Stomach (tissue), 9 donors: ENCODE results near the gene LRRC15. TPM values are rescaled to one million over a fixed set of nuclear protein-coding genes. Genes with fewer than 3 reads are reported as not detected.

Source experiments
- DNase-seq, 2 donors: peaks; one replicate each; pipeline versions ENCODE4 v3.0.0 to v3.0.0-alpha.2; 2013 to 2019
- H3K27ac ChIP-seq, 5 donors: fragments of 200-600 bp in 4 of 5; sonication (generic) in 4 of 5; one replicate each; pipeline ENCODE4 v1.5.1; 2013 to 2019; ENCODE audit warnings: mild to moderate bottlenecking in 1 of 5, moderate library complexity in 1 of 5
- H3K27me3 ChIP-seq, 3 donors: fragments of 200-600 bp; sonication (generic); one replicate each; pipeline ENCODE4 v1.5.1; 2017 to 2019; ENCODE audit warnings: mixed run types in 1 of 3
- H3K36me3 ChIP-seq, 4 donors: fragments of 200-600 bp; sonication (generic); 1 replicate in 3 of 4; 2 replicates in 1 of 4; pipeline ENCODE4 v1.5.1; 2016 to 2019
- H3K4me1 ChIP-seq, 4 donors: fragments of 200-600 bp; sonication (generic); one replicate each; pipeline ENCODE4 v1.5.1; 2016 to 2019
- H3K4me3 ChIP-seq, 4 donors: fragments of 200-600 bp; sonication (generic) in 3 of 4; one replicate each; pipeline ENCODE4 v1.5.1; 2016 to 2019; ENCODE audit warnings: mild to moderate bottlenecking in 1 of 4
- H3K9me3 ChIP-seq, 4 donors: fragments of 200-600 bp; sonication (generic); one replicate each; pipeline ENCODE4 v1.5.1; 2016 to 2019
- CTCF ChIP-seq, 7 experiments: fragments of 450-650 bp in 4 of 7; fragments of 200-600 bp in 3 of 7; sonication (generic) in 3 of 7; IDR thresholded peaks; one replicate each; pipeline ENCODE4 v1.5.1; 2016 to 2019; ENCODE audit warnings: antibody characterized with exemption in 7 of 7, control low read depth in 2 of 7, mild to moderate bottlenecking in 1 of 7
- EP300 ChIP-seq: sonication (generic); formaldehyde crosslinking; IDR thresholded peaks from one replicate; pipeline ENCODE4 v1.6.1; 2017; ENCODE audit warnings: antibody characterized with exemption
- POLR2A ChIP-seq, 4 donors: fragments of 450-650 bp; IDR thresholded peaks; one replicate each; pipeline ENCODE4 v1.6.1; 2016; ENCODE audit warnings: antibody characterized with exemption in 4 of 4, control low read depth in 2 of 4, mild to moderate bottlenecking in 1 of 4, moderate library complexity in 1 of 4
- POLR2AphosphoS5 ChIP-seq, 3 donors: sonication (generic); formaldehyde crosslinking; IDR thresholded peaks; one replicate each; pipeline ENCODE4 v1.6.1; 2016; ENCODE audit warnings: antibody characterized with exemption in 3 of 3
- WGBS, 5 donors: extraction: QIAGEN DNeasy Blood & Tissue Kit in 3 of 5; methylation state at CpG; one replicate each; pipeline versions ENCODE4 v1.1.5 to v1.1.7; 2013 to 2018; 5-methylcytosine and 5-hydroxymethylcytosine counted together
- intact Hi-C: fragments of 100-400 bp; cut with DNase I; formaldehyde crosslinking; loops from one replicate; pipeline ENCODE4 v1.15.1; 2023; ENCODE audit warnings: low total_unique reads
- polyA plus RNA-seq, 3 donors: library from polyadenylated mRNA; stranded (reverse); fragments of 200-250 nt; gene quantifications; one replicate each; pipeline ENCODE4 v1.2.3, GENCODE V29; 2013
- total RNA-seq, 5 donors: library from RNA; depleted of rRNA; stranded (reverse); fragments of >200 nt; gene quantifications; one replicate each; pipeline versions ENCODE4 v1.1.0 to v1.2.3, GENCODE V29; 2014 to 2016
- donor health status: healthy with polysubstance abuse.
- donor health status: Bipolar disorder and iron deficiency.
- donor health status: healthy.

LRRC15 gene
- total and polyA plus RNA-seq, 8 donors: 0.03 to 1.7 (median 0.43) TPM; not detected in 3

DNA sequence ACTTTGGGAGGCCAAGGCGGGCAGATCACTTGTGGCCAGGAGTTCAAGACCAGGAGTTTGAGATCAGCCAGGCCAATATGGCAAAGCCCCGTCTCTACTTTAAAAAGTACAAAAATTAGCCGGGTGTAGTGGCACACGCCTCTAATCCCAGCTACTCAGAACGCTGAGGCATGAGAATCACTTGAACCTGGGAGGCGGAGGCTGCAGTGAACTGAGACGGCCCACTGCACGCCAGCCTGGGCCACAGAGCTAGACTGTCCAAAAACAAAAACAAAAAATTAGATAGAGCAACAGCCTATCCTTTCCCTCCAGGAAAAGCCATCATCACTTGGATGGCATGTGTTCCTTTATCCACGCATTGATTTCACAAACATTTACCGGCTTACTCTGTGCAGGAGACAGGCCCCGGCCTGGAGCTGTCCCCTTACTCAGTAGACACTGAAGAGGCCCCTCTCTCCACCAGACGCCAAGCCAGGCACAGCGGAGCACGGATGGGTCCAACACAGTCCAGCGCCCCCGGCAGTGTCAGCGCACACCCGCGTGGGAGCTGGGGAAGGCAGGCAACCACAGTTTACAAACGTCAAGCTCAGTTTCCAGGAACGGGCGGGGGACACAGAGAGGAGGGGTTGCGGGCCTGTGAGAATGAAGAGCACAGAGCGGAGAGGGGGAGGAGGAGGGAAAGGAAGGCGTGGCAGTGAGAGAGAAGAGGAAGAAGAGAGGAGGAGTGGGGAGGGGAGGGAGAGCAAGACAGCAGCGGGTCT is 26.4 kb upstream of the LRRC15 start:
- Histone ChIP-seq H3K27me3 (peaks cover 0 to 52% (median 15%) of the 10 kb centered on the region in 3 donors), H3K4me1 (peaks cover 13 to 25% (median 20%) of the 10 kb centered on the region in 4 donors), H3K27ac (peak overlapping the region in 3 of 5 donors; percentile 47 to 68 (median 66)), H3K9me3 (peaks cover 0 to 2% (median 0%) of the 10 kb centered on the region in 4 donors), H3K36me3 (no peaks in the 10 kb centered on the region), H3K4me3 (peak overlapping the region in 3 of 4 donors; percentile 22 to 42 (median 34))
- 57 to 72% (median 65%) methylated on average over 26 of the region's 26 CpGs for WGBS, 5 donors
- no peak for TF ChIP-seq CTCF (IDR thresholded peaks at IDR 0.05)
- TF ChIP-seq EP300: no peak
- TF ChIP-seq POLR2A (IDR thresholded peaks at IDR 0.05): no peak
- TF ChIP-seq POLR2AphosphoS5 (IDR thresholded peaks at IDR 0.05): no peak
- intact Hi-C loops: no loop called here
- DNase-seq: peak in 1 of 2 donors; percentile 86

DNA sequence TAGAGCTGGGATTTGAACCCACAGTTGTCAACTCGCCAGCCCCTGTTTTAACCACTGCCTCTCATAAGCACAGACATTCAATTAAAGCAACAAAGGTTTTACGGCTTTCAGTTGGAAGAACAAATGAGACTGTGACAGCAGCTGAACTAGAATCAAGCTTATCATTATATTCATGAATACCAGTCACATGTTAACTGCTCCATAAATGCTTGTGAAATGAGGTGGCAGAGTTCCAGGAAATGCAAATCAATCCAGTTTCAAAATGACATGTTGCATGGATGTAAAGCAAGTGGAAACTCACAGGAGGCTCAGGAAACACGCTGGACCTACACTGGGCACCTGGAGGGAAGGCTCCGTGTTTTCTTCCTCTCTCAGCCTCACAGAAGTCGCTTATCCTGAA is 25.7 kb upstream of the LRRC15 start:
- peak overlapping the region in 2 of 5 donors; percentile 13 to 68 for H3K27ac ChIP-seq
- WGBS, 5 donors: 58 to 74% (median 61%) methylated on average over 5 of the region's 5 CpGs
- no peaks in the 10 kb centered on the region for H3K36me3 ChIP-seq
- peaks cover 0 to 52% (median 15%) of the 10 kb centered on the region in 3 donors for H3K27me3 ChIP-seq
- H3K9me3 ChIP-seq: peaks cover 0 to 6% (median 0%) of the 10 kb centered on the region in 4 donors
- peaks cover 13 to 25% (median 20%) of the 10 kb centered on the region in 4 donors for H3K4me1 ChIP-seq
- H3K4me3 ChIP-seq: no peak overlapping the region
- peak in 1 of 2 donors; percentile 84 for DNase-seq
- intact Hi-C loops: no loop called here
- TF ChIP-seq POLR2A (IDR thresholded peaks at IDR 0.05): no peak
- no peak for TF ChIP-seq EP300
- TF ChIP-seq CTCF (IDR thresholded peaks at IDR 0.05): no peak
- TF ChIP-seq POLR2AphosphoS5 (IDR thresholded peaks at IDR 0.05): no peak

DNA sequence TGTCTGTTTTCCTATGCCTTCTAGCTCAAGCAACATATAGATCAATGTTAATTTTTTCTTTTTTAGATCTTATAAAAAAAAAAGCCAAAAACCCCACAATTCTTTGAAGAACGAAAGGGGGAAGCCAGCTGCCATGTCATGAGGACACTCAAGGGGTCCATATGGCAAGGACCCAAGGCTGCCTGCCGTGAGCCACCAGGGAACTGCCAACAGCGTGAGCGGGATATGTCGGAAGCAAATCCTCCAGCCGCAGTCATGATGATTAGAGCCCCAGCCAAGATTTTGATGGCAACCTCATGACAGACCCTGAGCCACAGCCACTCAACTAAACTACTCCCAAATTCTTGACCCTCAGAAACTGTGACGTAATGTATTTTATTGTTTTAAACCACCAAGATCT is 23.0 kb upstream of the LRRC15 start:
- TF ChIP-seq POLR2AphosphoS5 (IDR thresholded peaks at IDR 0.05): no peak
- TF ChIP-seq POLR2A (IDR thresholded peaks at IDR 0.05): no peak
- no peak for TF ChIP-seq EP300
- no peak for TF ChIP-seq CTCF (IDR thresholded peaks at IDR 0.05)
- intact Hi-C loops: no loop called here
- WGBS, 5 donors: 89 to 96% (median 93%) methylated on average over 7 of the region's 7 CpGs
- H3K9me3 ChIP-seq: peaks cover 0 to 6% (median 0%) of the 10 kb centered on the region in 4 donors
- H3K27ac ChIP-seq: no peak overlapping the region
- no peak for DNase-seq
- H3K27me3 ChIP-seq: peaks cover 0 to 40% (median 9%) of the 10 kb centered on the region in 3 donors
- no peak overlapping the region for H3K4me3 ChIP-seq
- no peaks in the 10 kb centered on the region for H3K36me3 ChIP-seq
- H3K4me1 ChIP-seq: peaks cover 5 to 15% (median 12%) of the 10 kb centered on the region in 4 donors

GRCh38 chr3:194390835-194391234 is 21.3 kb upstream of the LRRC15 start:
- no peak for DNase-seq
- Histone ChIP-seq H3K27ac (no peak overlapping the region), H3K27me3 (peaks cover 0 to 22% (median 0%) of the 10 kb centered on the region in 3 donors), H3K4me1 (no peaks in the 10 kb centered on the region), H3K4me3 (no peak overlapping the region), H3K9me3 (peaks cover 0 to 6% (median 0%) of the 10 kb centered on the region in 4 donors), H3K36me3 (no peaks in the 10 kb centered on the region)
- TF ChIP-seq POLR2AphosphoS5 (IDR thresholded peaks at IDR 0.05): no peak
- no peak for TF ChIP-seq EP300
- TF ChIP-seq CTCF (IDR thresholded peaks at IDR 0.05): no peak
- no peak for TF ChIP-seq POLR2A (IDR thresholded peaks at IDR 0.05)
- intact Hi-C loops: no loop called here
